Pancreas (tissue), 10 donors: ENCODE measurements around the gene IFT172. TPM values are rescaled to one million over a fixed set of nuclear protein-coding genes. Genes with fewer than 3 reads are reported as not detected.

Experiments used
- ATAC-seq, 4 donors: fragments of 200-7000 bp; cut with Tn5 transposase; one replicate each; pipeline versions ENCODE4 v1.8.0 to v1.9.1; 2020; ENCODE audit warnings: mild to moderate bottlenecking in 4 of 4, moderate library complexity in 4 of 4
- DNase-seq, 6 donors: peaks; one replicate each; pipeline ENCODE4 v3.0.0-alpha.2; 2020
- FAIRE-seq: peaks from 2 replicates; lab custom pipeline; 2012; peaks lifted over from hg19 to GRCh38; lab: Jason Lieb, UNC
- H3K27ac ChIP-seq, 4 donors: fragments of 200-600 bp; sonication (generic); 1 replicate in 3 of 4; 2 replicates in 1 of 4; pipeline versions ENCODE4 v1.5.0 to v1.8.0; 2020
- H3K27me3 ChIP-seq, 4 donors: fragments of 200-600 bp; one replicate each; pipeline ENCODE4 v1.8.0; 2021
- H3K36me3 ChIP-seq, 3 donors: fragments of 200-600 bp; sonication (generic) in 1 of 3; one replicate each; pipeline versions ENCODE4 v1.5.0 to v1.8.0; 2020 to 2021
- H3K4me1 ChIP-seq, 3 donors: fragments of 200-600 bp; one replicate each; pipeline ENCODE4 v1.8.0; 2021
- H3K4me3 ChIP-seq, 4 donors: fragments of 200-600 bp; sonication (generic) in 2 of 4; one replicate each; pipeline versions ENCODE4 v1.5.0 to v1.8.0; 2020 to 2021
- H3K9me3 ChIP-seq, 4 donors: fragments of 200-600 bp; one replicate each; pipeline ENCODE4 v1.8.0; 2021
- CTCF ChIP-seq, 4 donors: fragments of 200-600 bp; sonication (generic) in 3 of 4; IDR thresholded peaks; one replicate each; pipeline versions ENCODE4 v1.5.0 to v1.8.0; 2021; ENCODE audit warnings: antibody characterized with exemption in 4 of 4
- WGBS, 2 donors: extraction: QIAGEN DNeasy Blood & Tissue Kit; methylation state at CpG; one replicate each; pipeline ENCODE4 v1.1.7; 2013; 5-methylcytosine and 5-hydroxymethylcytosine counted together
- intact Hi-C, 3 donors: fragments of 100-400 bp; cut with DNase I; formaldehyde crosslinking; loops; one replicate each; pipeline versions ENCODE4 v1.11.1 to v1.14.2; 2022
- polyA plus RNA-seq, 2 donors: library from polyadenylated mRNA; stranded (reverse); fragments of 200-250 nt; gene quantifications; one replicate each; pipeline ENCODE4 v1.2.3, GENCODE V29; 2013
- total RNA-seq, 6 donors: library from RNA; stranded (reverse); fragmentation: NEBNext Ultra II Directional in 4 of 6; extraction: Animal tissue kit (Norgen Biotek cat#: 25700) in 4 of 6; gene quantifications; one replicate each; pipeline versions ENCODE4 v1.2.1 to v1.2.4, GENCODE V29; 2021 to 2023
- donor health status: healthy with polysubstance abuse.
- donor health status: DM: no; HTN: no; CAD: no; lungs with moderate emphysema.
- donor health status: DM: no; HTN: no; CAD: no.
- donor health status: control.
- donor health status: control.
- donor health status: Bipolar disorder and iron deficiency.
- donor health status: DM: yes; HTN: yes; CAD: no.
- donor health status: DM: no; HTN: no; CAD: no.
- donor health status: DM: no; HTN: no; CAD: no.
- donor health status: DM: yes; HTN: yes; CAD: no.

IFT172 gene
- total and polyA plus RNA-seq, 8 donors: 10.1 to 56.2 (median 16.2) TPM

GRCh38 chr2:27494284-27494943 lies 4.9 kb upstream of the IFT172 start:
- peaks cover 8 to 24% (median 17%) of the 10 kb centered on the region in 3 donors for H3K4me1 ChIP-seq
- intact Hi-C loops: loop anchor here in 1 of 3 donors (10.0 kb wide), 1 partner anchor 80 kb away; no protein-coding TSS in a partner anchor
- no peak for TF ChIP-seq CTCF (IDR thresholded peaks at IDR 0.05)
- peak overlapping the region in 3 of 4 donors; percentile 2 to 58 (median 34) for H3K27ac ChIP-seq
- DNase-seq (peak; percentile 36 to 76 (median 58)), FAIRE-seq (no peak), ATAC-seq (peak in 3 of 4 donors; percentile 4 to 15 (median 6))
- H3K4me3 ChIP-seq: peak overlapping the region; percentile 37 to 63 (median 52)
- H3K27me3 ChIP-seq: no peaks in the 10 kb centered on the region
- no peaks in the 10 kb centered on the region for H3K9me3 ChIP-seq
- WGBS, 2 donors: 29 to 34% methylated on average over 27 to 35 of the region's 35 CpGs
- no peaks in the 10 kb centered on the region for H3K36me3 ChIP-seq

GRCh38 chr2:27493948-27494283 lies 4.4 kb upstream of the IFT172 start:
- WGBS, 2 donors: 86 to 90% methylated on average over 13 of the region's 13 CpGs
- H3K4me1 ChIP-seq: peaks cover 8 to 24% (median 17%) of the 10 kb centered on the region in 3 donors
- DNase-seq (peak in 2 of 6 donors; percentile 54 to 69), ATAC-seq (no peak), FAIRE-seq (no peak)
- intact Hi-C loops: loop anchor here in 1 of 3 donors (10.0 kb wide), 1 partner anchor 81 kb away; no protein-coding TSS in a partner anchor
- H3K9me3 ChIP-seq: no peaks in the 10 kb centered on the region
- H3K36me3 ChIP-seq: no peaks in the 10 kb centered on the region
- TF ChIP-seq CTCF (IDR thresholded peaks at IDR 0.05): no peak
- peak overlapping the region in 2 of 4 donors; percentile 34 to 58 for H3K27ac ChIP-seq
- H3K27me3 ChIP-seq: no peaks in the 10 kb centered on the region
- no peak overlapping the region for H3K4me3 ChIP-seq

- Histone ChIP-seq H3K9me3 (no peaks in the 10 kb centered on the region), H3K27me3 (no peaks in the 10 kb centered on the region), H3K4me3 (no peak overlapping the region), H3K4me1 (peaks cover 8 to 28% (median 17%) of the 10 kb centered on the region in 3 donors), H3K36me3 (no peaks in the 10 kb centered on the region), H3K27ac (no peak overlapping the region)
- no peak for TF ChIP-seq CTCF (IDR thresholded peaks at IDR 0.05)
- 85 to 86% methylated on average over 4 of the region's 4 CpGs for WGBS, 2 donors
- ATAC-seq (no peak), FAIRE-seq (no peak), DNase-seq (no peak)
- intact Hi-C loops: loop anchor here in 1 of 3 donors (10.0 kb wide), 1 partner anchor 82 kb away; no protein-coding TSS in a partner anchor
Observed at GRCh38 chr2:27492557-27492956, 3.0 kb upstream of the IFT172 start.

GRCh38 chr2:27489118-27489497 lies 435 bp downstream of the IFT172 start:
- peak overlapping the region; percentile 38 to 61 (median 45) for H3K4me3 ChIP-seq
- H3K27ac ChIP-seq: peak overlapping the region; percentile 43 to 75 (median 58)
- intact Hi-C loops: no loop called here
- FAIRE-seq (no peak), ATAC-seq (peak in 3 of 4 donors; percentile 9 to 31 (median 31)), DNase-seq (no peak)
- 1% methylated on average over 11 of the region's 11 CpGs for WGBS, 2 donors
- no peaks in the 10 kb centered on the region for H3K36me3 ChIP-seq
- H3K27me3 ChIP-seq: no peaks in the 10 kb centered on the region
- no peak for TF ChIP-seq CTCF (IDR thresholded peaks at IDR 0.05)
- H3K9me3 ChIP-seq: no peaks in the 10 kb centered on the region
- H3K4me1 ChIP-seq: peaks cover 0 to 8% (median 0%) of the 10 kb centered on the region in 3 donors

- Histone ChIP-seq H3K4me3 (no peak overlapping the region), H3K36me3 (peaks cover 0 to 17% (median 0%) of the 10 kb centered on the region in 3 donors), H3K27me3 (no peaks in the 10 kb centered on the region), H3K9me3 (no peaks in the 10 kb centered on the region), H3K4me1 (peaks cover 0 to 8% (median 0%) of the 10 kb centered on the region in 3 donors), H3K27ac (no peak overlapping the region)
- DNase-seq (no peak), FAIRE-seq (no peak), ATAC-seq (no peak)
- no peak for TF ChIP-seq CTCF (IDR thresholded peaks at IDR 0.05)
- 64 to 67% methylated on average over 3 of the region's 3 CpGs for WGBS, 2 donors
- intact Hi-C loops: no loop called here
Observed at GRCh38 chr2:27485496-27485895, 4.0 kb downstream of the IFT172 start.
